MM.1S (cell line): ENCODE results near the gene OPN3.

Experiments used
- EZH2 ChIP-seq: fragments of 300-600 bp; sonication (generic); optimal IDR thresholded peaks from 2 replicates; pipeline ENCODE3; 2017; ENCODE audit warnings: low read depth, mild to moderate bottlenecking, antibody characterized with exemption, low read length, mixed read lengths
- TF ChIP-seq, protein P1 (sequence below): fragments of 300-600 bp; sonication (generic); IDR thresholded peaks from 2 replicates; pipeline ENCODE4 v1.5.1; 2016; ENCODE audit warnings: antibody characterized with exemption, low read length, mixed read lengths

DNA sequence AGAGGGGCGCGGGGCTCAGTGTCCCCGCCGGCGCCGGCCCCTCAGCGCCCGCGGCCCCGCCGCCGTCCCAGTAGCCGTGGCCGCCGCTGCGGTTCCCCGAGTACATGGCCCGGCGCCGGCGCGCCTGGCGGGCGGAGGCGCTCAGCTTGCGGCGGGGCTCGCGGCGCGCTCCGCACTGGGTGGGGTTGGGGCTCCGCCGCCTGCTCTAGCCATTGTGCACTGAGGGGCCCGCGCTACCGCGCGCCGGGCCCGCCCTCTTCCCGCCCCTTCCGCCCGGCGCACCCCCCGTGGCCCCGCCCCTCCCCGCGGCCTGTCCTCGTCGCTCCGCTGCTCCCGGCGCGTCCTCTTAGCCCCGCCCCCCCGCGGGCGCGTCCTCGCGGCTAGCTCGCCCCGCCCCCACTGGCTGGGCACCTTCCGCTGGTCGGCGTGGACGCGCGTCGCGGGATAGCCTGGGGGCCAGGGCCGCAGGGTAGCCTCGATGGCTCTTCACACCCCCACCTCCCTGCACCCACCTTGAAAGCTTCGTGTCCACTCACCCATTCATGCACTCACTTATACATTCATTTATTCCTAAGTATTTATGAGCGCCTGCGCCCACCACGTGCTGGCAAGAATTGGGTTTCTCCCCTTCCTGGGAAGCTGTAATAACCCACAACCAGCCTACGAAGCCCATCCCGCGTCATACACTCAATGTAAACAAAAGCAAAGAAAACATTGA lies at the start of gene OPN3, which contains the start of gene CHML:
- TF ChIP-seq, protein P1, sequence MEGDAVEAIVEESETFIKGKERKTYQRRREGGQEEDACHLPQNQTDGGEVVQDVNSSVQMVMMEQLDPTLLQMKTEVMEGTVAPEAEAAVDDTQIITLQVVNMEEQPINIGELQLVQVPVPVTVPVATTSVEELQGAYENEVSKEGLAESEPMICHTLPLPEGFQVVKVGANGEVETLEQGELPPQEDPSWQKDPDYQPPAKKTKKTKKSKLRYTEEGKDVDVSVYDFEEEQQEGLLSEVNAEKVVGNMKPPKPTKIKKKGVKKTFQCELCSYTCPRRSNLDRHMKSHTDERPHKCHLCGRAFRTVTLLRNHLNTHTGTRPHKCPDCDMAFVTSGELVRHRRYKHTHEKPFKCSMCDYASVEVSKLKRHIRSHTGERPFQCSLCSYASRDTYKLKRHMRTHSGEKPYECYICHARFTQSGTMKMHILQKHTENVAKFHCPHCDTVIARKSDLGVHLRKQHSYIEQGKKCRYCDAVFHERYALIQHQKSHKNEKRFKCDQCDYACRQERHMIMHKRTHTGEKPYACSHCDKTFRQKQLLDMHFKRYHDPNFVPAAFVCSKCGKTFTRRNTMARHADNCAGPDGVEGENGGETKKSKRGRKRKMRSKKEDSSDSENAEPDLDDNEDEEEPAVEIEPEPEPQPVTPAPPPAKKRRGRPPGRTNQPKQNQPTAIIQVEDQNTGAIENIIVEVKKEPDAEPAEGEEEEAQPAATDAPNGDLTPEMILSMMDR, result no peak
- no peak for TF ChIP-seq EZH2
